HG03280 (cell line): ENCODE results near the gene MS4A5.

Source experiments
- ATAC-seq: cut with Tn5 transposase; IDR thresholded peaks from one replicate; pipeline ENCODE4 v1.9.1; 2021; ENCODE audit warnings: mild to moderate bottlenecking, moderate library complexity; ENCODE audit not compliant: unreplicated experiment

The MS4A5 gene

DNA sequence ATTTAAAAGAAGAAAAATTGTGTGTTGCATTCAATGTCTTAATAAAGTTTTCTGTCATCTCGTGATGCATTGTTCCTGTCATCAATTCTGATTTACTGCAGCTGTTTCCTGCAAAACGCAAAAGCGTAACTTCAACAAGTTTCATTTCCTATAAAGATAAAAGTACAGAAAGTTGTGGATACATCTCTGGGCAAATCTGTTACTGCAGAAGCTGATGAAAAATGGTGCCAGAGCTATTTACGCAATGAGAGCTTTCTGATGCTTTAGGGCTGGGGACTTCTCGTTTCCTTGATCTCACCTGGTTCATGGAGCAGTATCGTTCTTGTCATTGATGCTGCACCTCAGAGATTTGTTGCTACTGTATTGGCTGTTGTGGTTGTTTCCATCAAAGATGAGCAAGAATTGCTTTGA, 47.7 kb downstream of the MS4A5 start:
- ATAC-seq = no peak

DNA sequence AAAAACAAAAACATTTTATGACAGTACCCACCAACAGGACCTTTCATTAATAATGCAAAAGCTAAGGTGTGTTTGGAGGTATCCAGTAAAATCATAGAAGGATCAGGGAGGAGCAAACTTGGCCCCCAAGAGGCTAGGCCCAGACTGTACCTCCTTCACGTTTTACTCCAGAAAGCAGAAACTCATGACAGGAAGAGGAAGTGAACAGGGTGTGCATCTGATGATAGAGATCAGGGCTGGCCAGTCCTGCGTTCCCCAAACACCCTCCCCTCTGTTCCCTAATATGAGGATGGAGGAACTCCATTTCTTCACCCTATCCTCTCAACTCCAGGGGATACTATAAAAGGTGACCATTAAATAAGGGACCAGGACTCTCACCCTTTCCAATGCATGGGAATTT, 53.0 kb downstream of the MS4A5 start:
- ATAC-seq = no peak

DNA sequence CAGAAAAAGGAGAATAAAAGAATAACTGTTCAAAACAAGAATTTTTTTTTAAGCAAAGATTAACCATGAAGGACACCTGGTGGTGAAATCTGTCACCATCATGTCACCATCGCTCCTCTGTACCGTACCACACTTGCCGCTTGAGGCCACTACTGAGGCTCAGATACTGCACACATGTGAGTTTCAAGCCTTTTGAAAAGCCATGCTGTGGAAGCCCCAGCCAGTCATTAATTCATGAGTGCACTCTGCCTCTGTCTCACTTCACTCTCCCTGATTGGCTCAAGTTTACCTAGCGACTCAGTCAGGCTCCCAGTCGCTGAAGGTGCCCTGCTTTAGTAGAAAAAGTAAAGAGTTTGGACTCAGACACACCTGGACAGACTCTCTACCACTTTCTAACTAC, 56.6 kb downstream of the MS4A5 start:
- ATAC-seq = peak; percentile 100

DNA sequence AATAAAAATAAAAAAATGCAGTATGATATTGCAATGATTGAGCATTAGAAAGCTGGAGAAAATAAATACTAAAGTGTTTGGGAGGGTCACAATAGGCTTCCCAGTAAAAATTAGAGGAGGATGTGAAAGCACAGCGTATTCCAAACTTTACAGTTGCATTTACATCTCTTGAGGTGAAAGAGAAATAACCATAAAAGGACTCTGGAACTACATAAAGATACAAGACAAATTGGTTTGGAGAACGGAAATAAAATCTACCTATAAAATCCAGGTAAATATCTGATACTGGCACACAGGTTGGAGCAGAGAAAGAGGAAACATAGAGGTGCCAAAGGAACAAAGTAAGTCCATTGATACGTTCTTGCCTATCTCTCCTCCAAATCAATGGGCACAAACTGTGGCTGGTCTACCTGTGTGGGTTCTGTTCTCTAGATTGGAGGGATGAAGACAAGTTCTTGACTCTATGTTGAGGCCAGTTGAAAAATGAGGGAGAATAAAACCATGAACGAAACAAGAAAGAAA, 63.2 kb downstream of the MS4A5 start, which contains the start of gene MS4A12:
TSS of gene MS4A12 (plus strand) at position 291 of the 522 bp plus-strand sequence. CDS start 4,541 bp downstream, outside the sequence.
- no peak for ATAC-seq

DNA sequence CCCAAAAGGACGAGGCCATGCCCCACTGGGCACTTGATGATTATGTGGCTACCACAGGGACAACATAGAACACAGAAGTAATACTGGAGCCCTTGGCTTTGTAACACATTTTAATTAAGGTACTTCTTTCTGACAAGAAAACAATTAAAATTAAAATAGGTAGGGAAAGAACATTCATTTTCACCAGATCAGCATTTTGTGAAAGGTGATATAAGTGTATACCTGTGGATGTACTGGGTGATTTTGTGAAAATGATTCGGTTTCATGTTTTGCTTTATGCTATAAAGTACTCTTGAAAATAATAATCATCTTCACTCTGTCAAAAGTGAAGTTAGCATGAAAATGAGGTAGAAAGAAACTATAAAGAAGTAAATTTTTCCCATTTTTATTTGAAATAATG, 64.1 kb downstream of the MS4A5 start:
- no peak for ATAC-seq
